Thymus (tissue), 11 donors: ENCODE data around the gene ST7. TPM values are rescaled to one million over a fixed set of nuclear protein-coding genes. Genes with fewer than 3 reads are reported as not detected.
"Not testable (repeated sequence)": the region's sequence is repeated elsewhere in the genome, so short reads cannot be mapped to it uniquely, and the experiment has no call there.

Experiments used
- DNase-seq, 9 donors: peaks; one replicate each; pipeline ENCODE4 v3.0.0-alpha.2; 2013; ENCODE audit warnings: low spot score in 9 of 9, low read depth in 6 of 9, missing footprints in 1 of 9
- H3K27ac ChIP-seq, 2 donors: one replicate each; pipeline ENCODE4 v1.5.1; 2013; ENCODE audit warnings: control low read depth in 1 of 2, low read depth in 1 of 2, low read length in 1 of 2, mild to moderate bottlenecking in 1 of 2, moderate library complexity in 1 of 2
- H3K27me3 ChIP-seq, 2 donors: one replicate each; pipeline ENCODE4 v1.5.1; 2013; ENCODE audit warnings: low read length in 1 of 2; ENCODE audit not compliant: control insufficient read depth in 2 of 2, insufficient read depth in 1 of 2
- H3K36me3 ChIP-seq, 2 donors: one replicate each; pipeline ENCODE4 v1.5.1; 2013; ENCODE audit warnings: low read length in 1 of 2, mild to moderate bottlenecking in 1 of 2, moderate library complexity in 1 of 2; ENCODE audit not compliant: control insufficient read depth in 2 of 2, insufficient read depth in 2 of 2
- H3K4me1 ChIP-seq, 2 donors: one replicate each; pipeline ENCODE4 v1.5.1; 2013; ENCODE audit warnings: low read length in 2 of 2; ENCODE audit not compliant: control insufficient read depth in 2 of 2, insufficient read depth in 2 of 2
- H3K4me3 ChIP-seq, 2 donors: one replicate each; pipeline ENCODE4 v1.5.1; 2013; ENCODE audit warnings: low read length in 2 of 2, control low read depth in 1 of 2, mild to moderate bottlenecking in 1 of 2
- H3K9me3 ChIP-seq, 2 donors: one replicate each; pipeline ENCODE4 v1.5.1; 2013; ENCODE audit warnings: low read length in 1 of 2, mild to moderate bottlenecking in 1 of 2; ENCODE audit not compliant: control insufficient read depth in 2 of 2, insufficient read depth in 1 of 2
- WGBS: extraction: QIAGEN DNeasy Blood & Tissue Kit; methylation state at CpG from one replicate; pipeline ENCODE4 v1.1.7; 2013; 5-methylcytosine and 5-hydroxymethylcytosine counted together
- polyA plus RNA-seq: library from polyadenylated mRNA; stranded (reverse); fragments of 200-250 nt; gene quantifications from one replicate; pipeline ENCODE4 v1.2.3, GENCODE V29; 2013
- total RNA-seq: library from RNA; stranded (reverse); fragments of 120-200 nt; gene quantifications from one replicate; pipeline ENCODE4 v1.2.4, GENCODE V29; 2013
- donor health status: healthy.

The ST7 gene
- total and polyA plus RNA-seq, 2 donors, result 9.3 to 11.5 TPM

DNA sequence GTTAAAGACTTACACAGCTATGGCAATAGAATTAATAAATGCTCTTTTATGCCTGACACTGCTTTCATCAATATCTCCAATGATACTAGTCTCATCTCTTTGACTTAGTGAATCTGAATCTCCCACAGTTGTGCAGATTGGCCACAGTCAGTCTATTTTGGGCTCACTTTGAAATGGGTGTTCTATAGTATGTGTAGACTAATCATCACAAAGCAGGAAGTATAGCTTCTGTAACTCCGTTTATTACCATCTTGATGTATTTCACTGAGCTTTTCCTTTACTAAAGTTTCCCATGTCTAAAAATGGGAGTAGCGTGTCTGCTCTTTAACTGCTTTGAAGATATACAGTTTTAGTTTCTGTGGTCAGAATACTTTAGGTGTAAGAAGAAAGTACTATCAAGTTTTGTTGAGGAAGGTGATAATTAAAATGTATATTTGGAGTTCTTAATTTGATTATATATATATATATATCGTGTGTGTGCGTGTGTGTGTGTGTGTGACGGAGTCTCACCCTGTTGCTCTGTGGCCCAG lies 70.1 kb downstream of the ST7 start:
- H3K27ac ChIP-seq, result no peak overlapping the region
- H3K27me3 ChIP-seq, result no peaks in the 10 kb centered on the region
- no peak for DNase-seq
- no peaks in the 10 kb centered on the region for H3K36me3 ChIP-seq
- H3K4me1 ChIP-seq, result no peaks in the 10 kb centered on the region
- H3K9me3 ChIP-seq, result no peaks in the 10 kb centered on the region
- no peak overlapping the region for H3K4me3 ChIP-seq
- WGBS, result 85% methylated on average over 5 of the region's 5 CpGs

DNA sequence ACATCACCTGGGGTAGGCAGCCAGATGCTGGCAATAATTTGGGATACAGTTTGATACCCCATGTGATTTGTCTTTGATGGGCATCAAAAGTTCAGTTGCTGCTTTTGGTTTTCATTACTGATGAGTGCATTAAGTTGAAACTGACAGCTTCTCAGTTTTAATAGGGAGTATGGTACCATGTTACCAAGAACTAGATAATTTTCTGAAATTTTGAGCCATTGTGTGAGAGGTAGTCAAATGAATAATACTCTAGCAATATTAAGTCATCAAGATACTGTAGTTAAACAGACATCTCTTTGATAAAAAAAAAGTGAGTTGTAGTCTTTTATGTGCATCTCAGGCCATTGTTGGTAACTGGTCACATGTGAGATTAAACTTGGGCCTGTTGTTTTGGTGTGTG lies 71.5 kb downstream of the ST7 start:
- H3K9me3 ChIP-seq, result no peaks in the 10 kb centered on the region
- no peaks in the 10 kb centered on the region for H3K4me1 ChIP-seq
- H3K4me3 ChIP-seq, result no peak overlapping the region
- no peaks in the 10 kb centered on the region for H3K27me3 ChIP-seq
- H3K27ac ChIP-seq, result no peak overlapping the region
- no peaks in the 10 kb centered on the region for H3K36me3 ChIP-seq
- no peak for DNase-seq

DNA sequence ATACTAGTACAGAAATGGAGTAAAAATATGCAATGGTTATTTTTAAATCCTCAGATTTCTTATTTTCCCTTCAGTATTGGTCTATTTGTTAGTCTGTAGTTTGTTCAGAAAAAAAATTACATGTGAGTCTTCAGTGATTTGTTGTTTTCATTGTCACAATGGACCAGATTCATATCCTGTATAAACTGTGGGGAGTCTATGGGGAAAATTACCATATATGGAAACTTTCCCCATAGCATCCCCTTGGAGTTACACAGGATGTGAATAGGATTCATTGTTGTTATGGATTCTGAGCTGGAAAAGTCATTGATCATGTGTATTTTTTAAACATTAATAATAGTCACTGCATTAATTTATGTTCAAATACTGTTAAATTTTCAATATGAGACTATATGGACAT lies 72.6 kb downstream of the ST7 start:
- Histone ChIP-seq H3K9me3 (no peaks in the 10 kb centered on the region), H3K27ac (no peak overlapping the region), H3K36me3 (no peaks in the 10 kb centered on the region), H3K27me3 (no peaks in the 10 kb centered on the region), H3K4me1 (no peaks in the 10 kb centered on the region), H3K4me3 (no peak overlapping the region)
- DNase-seq, result no peak

DNA sequence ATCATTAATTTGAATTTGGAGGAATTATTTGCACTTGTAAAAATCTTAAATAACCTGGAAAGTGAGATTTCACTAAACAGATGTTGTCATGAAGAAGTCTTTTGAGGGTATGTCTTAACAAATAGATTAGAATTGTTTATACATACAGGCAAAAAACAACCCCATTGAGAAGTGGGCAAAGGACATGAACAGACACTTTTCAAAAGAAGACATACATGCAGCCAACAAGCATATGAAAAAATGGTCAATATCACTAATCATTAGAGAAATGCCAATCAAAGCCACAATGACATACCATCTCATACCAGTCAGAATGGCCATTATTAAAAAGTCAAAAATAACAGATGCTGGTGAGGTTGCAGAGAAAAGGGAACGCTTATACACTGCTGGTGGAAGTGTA lies 77.0 kb downstream of the ST7 start:
- WGBS, result 96% methylated on average over 1 of the region's 1 CpG
- DNase-seq, H3K27me3 ChIP-seq, H3K4me1 ChIP-seq, H3K4me3 ChIP-seq, H3K36me3 ChIP-seq, H3K27ac ChIP-seq, H3K9me3 ChIP-seq: not testable (repeated sequence)

DNA sequence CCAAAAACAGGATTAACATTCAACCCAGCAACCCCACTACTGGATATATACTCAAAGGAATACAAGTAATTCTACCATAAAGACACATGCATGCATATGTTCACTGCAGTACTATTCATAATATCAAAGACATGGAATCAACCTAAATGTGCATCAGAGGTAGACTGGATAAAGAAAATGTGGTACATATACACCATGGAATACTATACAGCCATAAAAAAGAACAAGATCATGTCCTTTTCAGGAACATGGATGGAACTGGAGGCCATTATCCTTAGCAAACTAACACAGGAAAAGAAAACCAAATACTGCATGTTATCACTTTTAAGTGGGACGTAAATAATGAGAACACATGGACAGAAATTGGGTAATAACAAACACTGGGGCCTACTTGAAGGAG lies 77.5 kb downstream of the ST7 start:
- H3K36me3 ChIP-seq, H3K27me3 ChIP-seq, H3K27ac ChIP-seq, H3K4me1 ChIP-seq, H3K4me3 ChIP-seq, DNase-seq, H3K9me3 ChIP-seq: not testable (repeated sequence)
- 0% methylated on average over 1 of the region's 1 CpG for WGBS

DNA sequence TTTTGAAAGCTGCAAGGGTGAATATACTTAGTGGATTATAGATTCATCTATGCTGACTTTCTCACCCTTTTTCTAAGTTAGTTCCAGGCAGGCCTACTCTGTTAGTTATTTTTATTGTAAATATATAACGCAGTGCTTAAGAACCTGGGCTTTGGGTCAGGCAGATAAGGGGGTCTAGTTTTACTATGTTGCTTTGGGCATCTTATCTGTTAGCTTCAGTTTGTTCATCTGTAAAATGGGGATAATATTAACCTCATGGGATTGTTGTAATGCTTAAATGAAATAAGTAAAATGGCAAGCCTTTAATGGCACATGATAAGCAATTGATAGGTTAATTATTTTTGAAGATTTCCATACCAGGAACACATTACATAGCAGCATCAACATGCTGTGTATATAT lies 79.5 kb downstream of the ST7 start:
- no peaks in the 10 kb centered on the region for H3K4me1 ChIP-seq
- no peaks in the 10 kb centered on the region for H3K9me3 ChIP-seq
- H3K27me3 ChIP-seq, result no peaks in the 10 kb centered on the region
- no peak overlapping the region for H3K27ac ChIP-seq
- H3K4me3 ChIP-seq, result no peak overlapping the region
- no peak for DNase-seq
- H3K36me3 ChIP-seq, result no peaks in the 10 kb centered on the region
- 99% methylated on average over 1 of the region's 1 CpG for WGBS

DNA sequence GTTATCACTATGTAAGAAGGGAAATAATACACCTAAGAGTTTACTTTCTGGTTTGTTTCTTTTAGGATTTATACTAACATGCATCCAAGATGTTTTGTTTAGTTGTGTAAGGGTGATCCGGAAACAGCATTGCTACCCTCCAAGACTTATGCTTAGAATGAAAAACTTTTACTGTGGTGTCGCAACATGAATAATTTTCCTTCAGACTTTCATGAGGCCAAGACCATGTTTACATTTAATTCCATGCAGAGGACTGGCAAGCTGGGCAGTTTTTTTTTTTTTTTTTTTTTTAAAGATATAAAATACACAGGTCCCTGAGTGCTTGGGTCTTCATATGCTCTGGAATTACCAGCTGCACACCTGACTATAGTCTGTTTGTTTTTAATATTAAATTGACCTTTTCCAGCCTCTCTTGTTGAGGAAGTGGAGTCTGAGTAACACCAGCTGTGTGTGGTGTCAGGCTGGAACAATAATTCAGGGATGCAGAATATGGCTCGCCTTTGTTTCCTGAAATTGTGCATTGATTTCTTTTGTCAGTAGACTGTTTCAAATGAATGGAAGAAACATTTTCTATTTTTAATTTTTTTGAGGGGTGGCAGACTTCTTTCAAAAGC lies 81.7 kb downstream of the ST7 start:
- H3K27ac ChIP-seq, result no peak overlapping the region

DNA sequence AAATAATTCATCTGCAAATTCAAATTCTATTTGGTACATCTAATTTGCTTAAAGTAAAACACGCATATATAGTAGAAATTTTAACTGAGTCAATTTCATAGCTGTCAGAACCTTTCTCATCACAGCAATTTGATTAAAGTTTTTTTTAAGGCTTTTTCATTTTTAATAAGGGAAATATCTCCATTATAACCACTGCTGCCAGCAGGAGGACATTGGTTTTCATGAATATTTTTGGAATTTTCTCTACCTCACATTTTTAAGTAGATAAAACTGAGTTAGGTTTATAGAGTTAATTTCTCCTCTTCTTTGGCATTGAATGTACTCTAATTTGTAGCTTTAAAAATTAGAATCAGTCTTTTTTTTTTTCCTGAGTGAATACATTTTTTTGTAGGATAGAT lies 82.2 kb downstream of the ST7 start:
- Histone ChIP-seq H3K9me3 (no peaks in the 10 kb centered on the region), H3K4me1 (no peaks in the 10 kb centered on the region), H3K27ac (no peak overlapping the region), H3K36me3 (no peaks in the 10 kb centered on the region), H3K4me3 (no peak overlapping the region), H3K27me3 (no peaks in the 10 kb centered on the region)
- WGBS, result 97% methylated on average over 1 of the region's 1 CpG
- no peak for DNase-seq

More for the DNA sequence above, 81.7 kb downstream of the ST7 start:
- Histone ChIP-seq H3K9me3 (no peaks in the 10 kb centered on the region), H3K36me3 (no peaks in the 10 kb centered on the region), H3K4me1 (no peaks in the 10 kb centered on the region), H3K4me3 (no peak overlapping the region), H3K27me3 (no peaks in the 10 kb centered on the region)
- WGBS, result 66% methylated on average over 3 of the region's 3 CpGs
- DNase-seq, result no peak

DNA sequence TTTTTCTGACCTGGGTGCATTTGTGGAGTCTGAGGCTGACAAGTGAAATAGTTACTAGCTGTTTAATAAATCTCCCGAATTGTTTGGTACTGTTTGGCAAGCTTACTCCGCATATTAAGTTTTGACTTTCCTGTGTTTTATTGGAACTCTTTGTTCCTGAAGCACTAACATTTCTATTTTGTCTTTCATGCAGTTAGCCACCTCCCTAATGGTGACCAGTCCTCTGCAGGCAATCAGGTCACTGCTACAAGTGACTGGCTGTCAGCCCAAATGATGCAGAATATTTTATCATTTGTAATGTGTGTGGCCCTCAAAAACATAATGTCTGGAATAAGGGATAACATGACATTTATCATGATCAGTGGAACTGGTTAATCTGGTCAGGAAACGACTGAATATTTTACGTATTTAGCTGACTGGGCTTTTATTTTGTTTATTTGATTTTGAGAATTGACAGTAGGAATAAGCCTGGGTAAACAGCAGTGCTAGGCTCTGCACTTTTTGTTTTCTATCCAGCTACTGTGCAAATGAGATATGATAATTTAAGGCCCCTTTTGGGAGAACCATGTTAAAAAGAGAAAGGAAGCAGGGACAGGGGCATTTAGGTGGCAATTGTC lies 82.9 kb downstream of the ST7 start:
- H3K4me1 ChIP-seq, result no peaks in the 10 kb centered on the region
- DNase-seq, result no peak
- WGBS, result 96% methylated on average over 4 of the region's 4 CpGs
- no peak overlapping the region for H3K4me3 ChIP-seq
- no peaks in the 10 kb centered on the region for H3K36me3 ChIP-seq
- no peaks in the 10 kb centered on the region for H3K9me3 ChIP-seq
- H3K27me3 ChIP-seq, result no peaks in the 10 kb centered on the region
- no peak overlapping the region for H3K27ac ChIP-seq
